Head of caudate nucleus (tissue), 42 donors: ENCODE measurements around the gene CKLF.

Experiments
- DNase-seq, 42 donors: peaks; one replicate each; pipeline versions ENCODE4 v3.0.0 to v3.0.0-alpha.2; 2020 to 2021; ENCODE audit warnings: mixed read lengths in 7 of 42
- intact Hi-C: fragments of 100-400 bp; cut with DNase I; formaldehyde crosslinking; loops from one replicate; pipeline ENCODE4 v1.15.0; 2022

Gene CKLF

GRCh38 chr16:66516509-66516807 lies 35.9 kb upstream of the CKLF start:
- intact Hi-C loops, result loop anchor here (2.0 kb wide), 1 partner anchor 34 kb away; the partner anchor contains the start of gene TK2

GRCh38 chr16:66516808-66517585 lies 35.4 kb upstream of the CKLF start:
- intact Hi-C loops, result loop anchor here (2.0 kb wide), 1 partner anchor 34 kb away; the partner anchor contains the start of gene TK2
- peak; percentile 81 to 98 (median 92) for DNase-seq

More at GRCh38 chr16:66516509-66516807, 35.9 kb upstream of the CKLF start:
- DNase-seq, result no peak

- intact Hi-C loops, result loop anchor here (2.0 kb wide), 1 partner anchor 33 kb away; the partner anchor contains the start of gene TK2
- DNase-seq, result peak in 3 of 42 donors; percentile 27 to 42 (median 28)
Observed at GRCh38 chr16:66517586-66518263, 34.7 kb upstream of the CKLF start.

GRCh38 chr16:66519482-66520373 lies 32.6 kb upstream of the CKLF start:
- intact Hi-C loops, result no loop called here
- peak in 2 of 42 donors; percentile 8 to 10 for DNase-seq

GRCh38 chr16:66520406-66521170 lies 31.8 kb upstream of the CKLF start:
- DNase-seq, result peak in 24 of 42 donors; percentile 27 to 70 (median 44)
- intact Hi-C loops, result no loop called here

- intact Hi-C loops, result no loop called here
- peak in 4 of 42 donors; percentile 20 to 28 (median 22) for DNase-seq
Observed at GRCh38 chr16:66521252-66521713, 31.1 kb upstream of the CKLF start.

GRCh38 chr16:66521951-66522771 lies 30.2 kb upstream of the CKLF start:
- DNase-seq, result peak in 7 of 42 donors; percentile 28 to 70 (median 37)

GRCh38 chr16:66522816-66523590 lies 29.4 kb upstream of the CKLF start:
- intact Hi-C loops, result no loop called here
- DNase-seq, result peak in 3 of 42 donors; percentile 7 to 21 (median 10)

More at GRCh38 chr16:66521951-66522771, 30.2 kb upstream of the CKLF start:
- intact Hi-C loops, result no loop called here

GRCh38 chr16:66523861-66524354 lies 28.5 kb upstream of the CKLF start:
- intact Hi-C loops, result no loop called here
- DNase-seq, result peak in 3 of 42 donors; percentile 16 to 35 (median 34)

GRCh38 chr16:66524601-66525164 lies 27.7 kb upstream of the CKLF start:
- intact Hi-C loops, result no loop called here
- peak in 15 of 42 donors; percentile 31 to 59 (median 46) for DNase-seq

GRCh38 chr16:66525396-66526180 lies 26.8 kb upstream of the CKLF start:
- DNase-seq, result peak in 1 of 42 donors; percentile 23

GRCh38 chr16:66528294-66528693 lies 24.1 kb upstream of the CKLF start:
- DNase-seq, result no peak
- intact Hi-C loops, result no loop called here

More at GRCh38 chr16:66525396-66526180, 26.8 kb upstream of the CKLF start:
- intact Hi-C loops, result no loop called here

GRCh38 chr16:66529475-66529874 lies 22.9 kb upstream of the CKLF start:
- intact Hi-C loops, result no loop called here
- DNase-seq, result no peak

- intact Hi-C loops, result no loop called here
- peak in 1 of 42 donors; percentile 32 for DNase-seq
Observed at GRCh38 chr16:66534376-66534799, 18.0 kb upstream of the CKLF start.

GRCh38 chr16:66536525-66536924 lies 15.9 kb upstream of the CKLF start:
- intact Hi-C loops, result no loop called here

More at GRCh38 chr16:66536525-66536924, 15.9 kb upstream of the CKLF start:
- no peak for DNase-seq
